ENCODE data around the gene CDH12. TPM values are rescaled to one million over a fixed set of nuclear protein-coding genes. Genes with fewer than 3 reads are reported as not detected.

Gene CDH12
- total RNA-seq, 2 experiments from 2014 or later, result not detected

DNA sequence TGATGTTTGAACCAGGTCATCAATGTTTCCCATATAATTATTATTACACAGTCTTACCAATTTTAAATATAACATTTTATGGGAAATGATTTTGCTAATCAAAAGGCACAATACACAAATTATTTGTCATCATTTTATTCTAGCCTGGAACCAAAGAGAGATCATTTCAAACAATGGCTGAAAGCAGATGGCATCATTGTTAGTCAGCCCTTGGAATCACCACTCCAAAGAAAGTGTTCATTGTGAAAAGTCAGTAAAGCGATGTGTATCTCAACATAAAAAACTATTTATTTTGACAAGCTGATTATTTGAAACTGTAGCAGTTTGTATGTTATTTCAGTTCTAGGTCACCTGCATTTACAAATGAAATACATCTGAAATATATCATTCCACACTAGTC, 1068.7 kb downstream of the CDH12 start:
- Mint-ChIP-seq H3K4me3 (no peak overlapping the region), H3K36me3 (no peaks in the 10 kb centered on the region), H3K4me1 (no peaks in the 10 kb centered on the region), H3K27me3 (no peaks in the 10 kb centered on the region), H3K27ac (no peak overlapping the region), H3K9me3 (ENCODE audit: low read depth) (peaks cover 11% of the 10 kb centered on the region)
- ATAC-seq, result no peak
- DNase-seq, result no peak
- CTCF ChIA-PET, result no interaction called here

DNA sequence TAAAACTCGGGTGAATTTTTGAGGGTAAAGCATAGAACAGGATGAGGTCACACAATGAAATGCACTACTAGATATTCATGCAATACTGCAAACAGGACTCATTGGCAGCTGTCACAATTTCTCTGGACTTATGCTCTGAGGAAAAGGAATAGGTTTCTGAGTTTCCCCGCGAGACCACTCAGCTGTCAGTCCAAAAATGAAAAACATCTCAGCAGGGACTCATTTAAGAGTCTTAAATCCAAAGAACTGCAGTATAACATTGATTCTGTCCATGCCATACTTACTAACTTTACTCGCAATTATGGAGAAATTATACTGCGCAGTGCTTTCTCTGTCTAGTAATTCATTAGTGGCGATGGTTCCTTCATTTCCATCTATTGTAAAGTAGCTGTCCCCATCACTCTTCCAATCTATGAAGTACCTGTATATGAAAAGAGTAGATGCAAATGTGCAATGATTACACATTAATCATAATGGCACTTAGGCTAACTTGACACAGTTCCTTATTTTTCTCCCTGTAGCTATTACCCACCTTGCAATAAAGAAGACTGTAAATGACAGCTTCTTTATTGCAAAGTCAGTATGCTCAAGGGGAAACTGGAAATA, 1070.0 kb downstream of the CDH12 start:
- no peaks in the 10 kb centered on the region for H3K36me3 Mint-ChIP-seq
- DNase-seq (no peak), ATAC-seq (no peak)
- no peak overlapping the region for H3K4me3 Mint-ChIP-seq
- peaks cover 11% of the 10 kb centered on the region for H3K9me3 Mint-ChIP-seq (ENCODE audit: low read depth)
- H3K4me1 Mint-ChIP-seq, result no peaks in the 10 kb centered on the region
- H3K27ac Mint-ChIP-seq, result no peak overlapping the region
- H3K27me3 Mint-ChIP-seq, result no peaks in the 10 kb centered on the region
- CTCF ChIA-PET, result no interaction called here

GRCh38 chr5:21776466-21776865, 1076.7 kb downstream of the CDH12 start:
- Mint-ChIP-seq H3K27me3 (no peaks in the 10 kb centered on the region), H3K4me3 (no peak overlapping the region), H3K27ac (no peak overlapping the region), H3K4me1 (no peaks in the 10 kb centered on the region), H3K36me3 (no peaks in the 10 kb centered on the region), H3K9me3 (ENCODE audit: low read depth) (no peaks in the 10 kb centered on the region)
- ATAC-seq, result no peak
- no peak for DNase-seq
- CTCF ChIA-PET, result no interaction called here

DNA sequence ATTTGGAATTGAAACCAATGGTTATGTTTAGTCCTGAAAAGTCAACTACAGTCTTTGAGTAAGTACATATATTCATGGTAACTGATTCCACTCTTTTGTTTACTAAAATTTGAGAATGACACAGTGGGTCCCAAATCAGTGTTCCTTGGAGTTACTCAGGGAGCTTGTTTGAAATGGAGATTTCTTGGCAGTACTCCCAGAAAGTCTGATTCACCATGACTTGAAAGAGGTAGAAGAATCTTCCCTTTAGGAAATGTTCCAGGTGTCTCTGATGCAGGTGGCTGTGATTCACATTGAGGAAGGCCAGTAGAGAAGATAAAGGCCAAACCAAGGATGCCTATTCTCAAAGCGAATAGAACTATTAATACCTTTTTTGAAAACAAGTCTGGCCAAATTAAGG, 1078.3 kb downstream of the CDH12 start:
- Mint-ChIP-seq H3K4me1 (no peaks in the 10 kb centered on the region), H3K27ac (no peak overlapping the region), H3K27me3 (no peaks in the 10 kb centered on the region), H3K36me3 (no peaks in the 10 kb centered on the region), H3K9me3 (ENCODE audit: low read depth) (peaks cover 2% of the 10 kb centered on the region), H3K4me3 (no peak overlapping the region)
- CTCF ChIA-PET, result no interaction called here
- DNase-seq (no peak), ATAC-seq (no peak)

GRCh38 chr5:21774281-21774680, 1078.9 kb downstream of the CDH12 start:
- no peaks in the 10 kb centered on the region for H3K27me3 Mint-ChIP-seq

GRCh38 chr5:21773456-21773855, 1079.7 kb downstream of the CDH12 start:
- DNase-seq (no peak), ATAC-seq (no peak)
- no peaks in the 10 kb centered on the region for H3K4me1 Mint-ChIP-seq
- H3K27ac Mint-ChIP-seq, result no peak overlapping the region
- H3K27me3 Mint-ChIP-seq, result no peaks in the 10 kb centered on the region
- H3K4me3 Mint-ChIP-seq, result no peak overlapping the region
- peaks cover 5% of the 10 kb centered on the region for H3K9me3 Mint-ChIP-seq (ENCODE audit: low read depth)
- CTCF ChIA-PET, result no interaction called here
- H3K36me3 Mint-ChIP-seq, result no peaks in the 10 kb centered on the region

More at GRCh38 chr5:21774281-21774680, 1078.9 kb downstream of the CDH12 start:
- CTCF ChIA-PET, result no interaction called here
- H3K9me3 Mint-ChIP-seq (ENCODE audit: low read depth), result peaks cover 3% of the 10 kb centered on the region
- H3K4me1 Mint-ChIP-seq, result no peaks in the 10 kb centered on the region
- H3K4me3 Mint-ChIP-seq, result no peak overlapping the region
- no peaks in the 10 kb centered on the region for H3K36me3 Mint-ChIP-seq
- H3K27ac Mint-ChIP-seq, result no peak overlapping the region
- ATAC-seq (no peak), DNase-seq (no peak)

- no peak for ATAC-seq
- Mint-ChIP-seq H3K36me3 (no peaks in the 10 kb centered on the region), H3K4me3 (no peak overlapping the region), H3K27me3 (no peaks in the 10 kb centered on the region), H3K4me1 (no peaks in the 10 kb centered on the region), H3K27ac (no peak overlapping the region), H3K9me3 (ENCODE audit: low read depth) (peaks cover 7% of the 10 kb centered on the region)
- DNase-seq, result no peak
- CTCF ChIA-PET, result no interaction called here
Observed at GRCh38 chr5:21765406-21765805, 1087.7 kb downstream of the CDH12 start.

- peaks cover 2% of the 10 kb centered on the region for H3K9me3 Mint-ChIP-seq (ENCODE audit: low read depth)
- CTCF ChIA-PET, result no interaction called here
- DNase-seq (no peak), ATAC-seq (no peak)
- H3K27me3 Mint-ChIP-seq, result no peaks in the 10 kb centered on the region
- H3K27ac Mint-ChIP-seq, result no peak overlapping the region
- no peaks in the 10 kb centered on the region for H3K36me3 Mint-ChIP-seq
- H3K4me1 Mint-ChIP-seq, result no peaks in the 10 kb centered on the region
- no peak overlapping the region for H3K4me3 Mint-ChIP-seq
Observed at GRCh38 chr5:21739096-21739495, 1114.0 kb downstream of the CDH12 start.

- CTCF ChIA-PET, result no interaction called here
- Mint-ChIP-seq H3K9me3 (ENCODE audit: low read depth) (peaks cover 3% of the 10 kb centered on the region), H3K27ac (no peak overlapping the region), H3K4me1 (no peaks in the 10 kb centered on the region), H3K27me3 (no peaks in the 10 kb centered on the region), H3K4me3 (no peak overlapping the region), H3K36me3 (no peaks in the 10 kb centered on the region)
- ATAC-seq, result no peak
- DNase-seq, result no peak
Observed at GRCh38 chr5:21723500-21723899, 1129.6 kb downstream of the CDH12 start.

DNA sequence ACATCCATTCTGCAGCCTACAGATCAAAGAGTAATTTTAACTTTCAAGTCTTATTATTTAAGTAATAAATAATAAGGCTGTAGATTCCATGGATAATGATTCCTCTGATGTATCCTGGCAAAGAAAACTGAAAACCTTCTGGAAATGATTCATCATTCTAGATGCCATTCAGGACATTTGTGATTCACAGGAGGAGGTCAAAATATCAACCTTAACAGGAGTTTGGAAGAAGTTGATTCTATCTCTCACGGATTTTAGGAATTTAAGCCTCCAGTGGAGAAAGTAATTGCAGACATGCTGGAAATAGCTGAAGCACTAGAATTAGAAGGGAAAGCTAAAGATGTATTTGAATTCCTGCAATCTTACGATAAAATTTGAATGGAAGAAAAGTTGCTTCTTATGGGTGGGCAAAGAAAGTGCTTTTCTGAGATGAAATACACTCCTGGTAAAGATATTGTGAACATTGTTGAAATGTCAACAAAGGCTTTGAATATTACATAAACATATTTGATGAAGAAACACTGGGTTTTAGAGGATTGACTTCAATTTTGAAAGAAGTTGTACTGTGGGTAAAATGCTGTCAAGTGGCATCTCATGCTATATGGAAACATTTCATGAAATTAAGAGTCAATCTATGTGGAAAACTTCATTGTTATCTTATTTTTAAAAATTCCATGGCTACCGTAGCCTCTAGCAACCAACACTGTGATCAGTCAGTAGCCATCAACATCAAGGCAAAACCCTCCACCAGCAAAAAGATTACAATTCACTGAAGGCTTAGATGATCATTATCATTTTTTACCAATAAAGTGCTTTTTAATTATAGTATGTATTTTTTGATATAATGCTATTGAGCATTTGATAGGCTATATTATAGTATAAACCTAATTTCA, 1141.0 kb downstream of the CDH12 start:
- H3K4me1 Mint-ChIP-seq, result no peaks in the 10 kb centered on the region

GRCh38 chr5:21709770-21710169, 1143.4 kb downstream of the CDH12 start:
- Mint-ChIP-seq H3K27me3 (no peaks in the 10 kb centered on the region), H3K9me3 (ENCODE audit: low read depth) (peaks cover 3% of the 10 kb centered on the region), H3K4me3 (no peak overlapping the region), H3K36me3 (no peaks in the 10 kb centered on the region), H3K27ac (no peak overlapping the region), H3K4me1 (no peaks in the 10 kb centered on the region)
- ATAC-seq (no peak), DNase-seq (no peak)
- CTCF ChIA-PET, result no interaction called here

More for the DNA sequence above, 1141.0 kb downstream of the CDH12 start:
- peaks cover 5% of the 10 kb centered on the region for H3K9me3 Mint-ChIP-seq (ENCODE audit: low read depth)
- ATAC-seq (peak; percentile 30), DNase-seq (no peak)
- H3K36me3 Mint-ChIP-seq, result no peaks in the 10 kb centered on the region
- H3K27ac Mint-ChIP-seq, result no peak overlapping the region
- no peak overlapping the region for H3K4me3 Mint-ChIP-seq
- H3K27me3 Mint-ChIP-seq, result no peaks in the 10 kb centered on the region
- CTCF ChIA-PET, result no interaction called here

GRCh38 chr5:21704974-21705668, 1148.0 kb downstream of the CDH12 start:
- peaks cover 7% of the 10 kb centered on the region for H3K9me3 Mint-ChIP-seq (ENCODE audit: low read depth)
- H3K27me3 Mint-ChIP-seq, result no peaks in the 10 kb centered on the region
- H3K4me1 Mint-ChIP-seq, result no peaks in the 10 kb centered on the region
- H3K36me3 Mint-ChIP-seq, result no peaks in the 10 kb centered on the region
- no peak for DNase-seq
- CTCF ChIA-PET, result no interaction called here
- H3K27ac Mint-ChIP-seq, result no peak overlapping the region
- ATAC-seq, result no peak
- no peak overlapping the region for H3K4me3 Mint-ChIP-seq

- CTCF ChIA-PET, result no interaction called here
- H3K4me3 Mint-ChIP-seq, result no peak overlapping the region
- peaks cover 6% of the 10 kb centered on the region for H3K9me3 Mint-ChIP-seq (ENCODE audit: low read depth)
- no peaks in the 10 kb centered on the region for H3K27me3 Mint-ChIP-seq
- H3K4me1 Mint-ChIP-seq, result no peaks in the 10 kb centered on the region
- ATAC-seq, result no peak
- H3K27ac Mint-ChIP-seq, result no peak overlapping the region
- no peak for DNase-seq
- H3K36me3 Mint-ChIP-seq, result no peaks in the 10 kb centered on the region
Observed at GRCh38 chr5:21701317-21701716, 1151.8 kb downstream of the CDH12 start.
